ENCODE measurements around the gene S100A10.

Gene S100A10

DNA sequence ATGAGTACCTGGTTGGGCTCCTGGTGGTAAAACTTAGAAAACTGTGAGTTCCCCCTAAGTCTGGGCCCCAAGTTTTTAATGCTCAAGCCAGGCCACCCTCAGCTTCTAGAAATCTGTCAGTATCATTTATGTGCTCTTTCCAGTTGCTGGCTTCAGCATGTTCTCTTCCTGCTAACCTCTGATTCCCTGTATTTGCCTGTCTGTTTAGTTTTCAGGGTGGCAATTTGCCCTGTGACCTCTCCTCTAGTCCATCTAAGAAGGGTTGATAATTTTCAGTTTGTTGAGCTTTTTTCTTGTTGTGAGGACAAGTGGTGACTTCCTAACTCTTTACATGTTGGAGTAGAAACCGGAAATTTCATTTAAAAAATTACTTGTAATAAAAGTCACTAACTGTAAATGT is 16.0 kb upstream of the S100A10 start:
- DNase-seq, result no peak

DNA sequence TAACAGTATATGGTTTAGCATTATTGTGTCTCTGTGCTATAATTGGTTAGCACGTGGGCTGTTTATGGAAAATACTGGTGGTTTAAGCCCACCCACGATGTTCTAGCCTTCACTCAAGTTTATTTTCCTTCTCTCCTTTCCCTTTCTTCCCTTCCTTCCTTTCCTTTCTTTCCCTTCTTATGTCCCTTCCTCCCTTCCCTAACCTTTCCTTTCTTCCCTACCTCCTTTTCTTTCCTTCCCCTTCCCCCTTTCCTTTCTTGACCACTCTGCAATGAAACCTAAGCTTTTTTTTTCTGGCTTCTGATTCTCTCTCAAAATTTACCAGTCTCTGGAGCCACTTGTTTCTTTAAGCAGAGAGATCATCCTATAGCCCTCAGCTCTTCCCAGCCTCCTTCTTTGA is 13.4 kb upstream of the S100A10 start:
- no peak for DNase-seq

DNA sequence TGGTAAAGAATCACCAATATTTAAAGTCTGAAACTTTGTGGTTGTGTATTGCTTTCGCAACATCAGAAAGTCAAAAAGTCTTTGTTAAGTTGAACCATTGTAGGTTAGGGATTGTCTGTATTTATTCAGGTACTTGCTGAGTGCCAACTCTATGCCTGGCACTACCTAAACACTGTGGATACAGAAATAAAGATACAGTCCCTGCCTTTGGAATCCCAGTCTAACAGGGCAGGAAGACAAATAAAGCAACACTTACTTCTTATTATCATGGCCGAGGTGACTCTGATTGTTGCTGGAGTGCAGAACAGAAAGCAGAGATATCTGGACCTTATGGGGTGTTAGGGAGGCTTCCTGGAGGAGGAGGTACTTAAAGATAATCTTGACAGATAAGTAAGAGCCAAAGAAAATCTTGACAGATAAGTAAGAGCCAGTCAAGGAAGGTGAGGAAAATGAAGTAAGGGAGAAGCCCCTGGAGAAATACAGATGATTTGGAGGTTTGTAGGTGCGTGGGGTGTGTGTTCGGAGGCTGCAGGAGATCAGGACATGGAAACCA is 11.8 kb upstream of the S100A10 start:
- no peak for DNase-seq

DNA sequence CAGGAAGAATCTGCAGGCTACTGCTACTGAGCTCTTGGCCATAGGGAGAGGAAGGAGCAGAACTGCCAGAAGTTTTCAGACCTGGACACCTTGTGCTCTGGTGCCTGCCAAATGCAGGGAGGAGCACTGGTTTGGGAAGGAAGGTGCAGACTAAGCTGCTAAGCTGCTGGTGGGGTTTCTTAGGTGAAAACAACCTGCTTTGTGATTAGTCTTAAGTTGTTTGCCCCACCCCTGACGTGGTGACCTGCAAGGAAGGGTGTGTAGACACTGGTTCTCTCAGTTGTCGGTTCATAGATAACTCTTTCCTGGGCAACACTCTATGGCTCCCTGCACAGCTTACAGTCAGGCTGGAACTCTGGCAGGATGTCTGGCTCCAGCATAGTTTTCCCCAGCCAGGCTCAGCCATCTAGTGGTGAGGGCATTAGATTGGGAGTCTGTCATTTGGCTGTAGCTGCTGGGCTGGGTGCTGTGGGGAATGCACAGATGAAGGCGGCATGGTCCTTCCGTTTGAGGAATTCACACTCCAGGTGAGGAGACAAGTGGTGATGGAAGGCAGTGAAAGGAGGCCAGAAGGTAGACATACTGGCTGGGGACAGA is 10.3 kb upstream of the S100A10 start:
- no peak for DNase-seq

DNA sequence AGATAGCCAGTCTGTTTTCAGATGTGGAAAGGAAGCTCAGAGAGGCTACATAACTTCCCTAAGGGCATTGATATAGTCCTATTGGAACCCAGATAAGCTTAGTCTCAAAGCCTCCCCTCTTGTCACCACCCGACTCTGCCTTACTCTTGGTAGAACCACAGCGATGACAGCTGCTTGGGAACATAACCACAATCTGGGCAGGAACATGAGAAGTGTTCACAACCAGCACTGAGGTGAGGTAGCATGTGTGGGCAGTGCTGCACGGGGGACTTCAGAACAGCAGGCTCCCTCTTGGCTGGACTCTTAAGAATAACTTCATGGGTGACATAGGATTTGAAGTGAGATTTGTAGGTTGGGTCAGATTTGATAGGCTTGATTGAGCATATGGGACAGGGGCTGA is 9.3 kb upstream of the S100A10 start:
- no peak for DNase-seq

DNA sequence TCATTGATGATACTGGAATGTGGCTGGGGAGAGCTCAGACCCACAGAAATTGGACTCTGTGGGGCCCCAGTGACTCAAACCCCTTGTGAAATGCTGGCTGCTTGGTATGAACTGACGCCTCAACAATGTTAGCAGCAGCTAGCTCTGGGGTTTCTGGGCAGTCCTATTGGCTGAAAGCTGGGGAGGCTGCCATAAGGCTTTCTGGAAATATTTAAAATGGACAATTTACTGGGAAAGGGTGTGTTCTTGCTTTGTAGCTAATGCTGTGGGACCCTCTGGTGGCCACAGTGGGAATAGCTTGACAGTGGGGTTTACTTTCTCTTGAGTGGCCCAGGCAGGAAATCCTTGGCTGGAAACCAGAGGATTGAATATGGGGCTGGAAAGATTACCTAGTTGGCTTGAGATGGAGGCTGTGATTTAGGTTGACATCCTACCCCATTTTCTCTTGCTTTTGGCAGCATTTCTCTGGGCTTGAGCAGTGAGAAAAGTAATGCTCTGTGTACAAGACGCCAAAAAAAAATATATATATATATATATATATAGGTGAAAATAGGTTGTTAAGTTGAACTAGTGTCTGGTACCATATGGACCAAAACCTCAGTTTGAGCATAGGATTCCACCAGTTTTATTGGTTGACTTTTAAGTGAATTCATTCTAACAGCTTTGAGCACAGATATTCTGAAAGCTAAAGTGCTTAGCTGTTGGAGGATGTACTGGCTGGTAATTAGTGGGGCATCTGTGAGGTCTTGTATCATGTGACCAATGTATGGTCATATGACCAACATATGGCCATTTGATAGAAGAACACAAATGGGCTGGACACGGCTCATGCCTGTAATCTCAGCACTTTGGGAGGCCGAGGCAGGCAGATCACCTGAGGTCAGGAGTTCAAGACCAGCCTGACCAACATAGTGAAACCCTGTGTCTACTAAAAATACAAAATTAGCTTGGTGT is 8.2 kb upstream of the S100A10 start:
- DNase-seq, result peak; percentile 31

DNA sequence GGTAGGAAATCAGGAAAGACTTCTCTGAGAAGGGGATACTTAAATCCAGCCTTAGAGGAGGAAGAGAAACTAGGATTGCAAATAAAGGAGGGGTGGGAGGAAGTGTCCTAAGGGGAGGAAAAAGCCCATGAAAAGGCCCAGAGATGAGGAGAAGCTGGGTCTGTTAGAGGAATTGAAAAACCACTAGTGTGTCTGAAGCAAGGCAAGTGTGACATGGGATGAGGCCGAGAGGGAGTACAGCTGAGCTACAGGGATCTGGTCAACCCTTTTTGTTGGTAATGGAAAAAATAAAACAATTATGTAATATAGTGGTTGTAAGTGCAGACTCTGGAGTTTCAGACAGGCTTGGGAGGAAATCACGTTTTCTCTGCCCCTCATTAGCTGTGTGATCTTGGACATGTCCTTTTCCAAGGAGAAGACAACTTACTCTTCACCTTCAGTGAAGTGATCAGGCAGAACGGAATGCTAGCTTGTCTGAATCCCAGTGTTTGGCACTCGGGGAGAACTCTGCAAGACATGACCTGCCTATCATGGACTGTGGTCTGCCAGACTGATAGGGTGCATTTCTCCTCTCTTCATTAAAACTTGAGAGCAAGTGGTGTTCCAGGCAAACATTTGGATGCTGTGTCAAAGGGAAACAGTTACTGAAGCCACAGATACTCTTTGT is 7.4 kb upstream of the S100A10 start:
- DNase-seq, result no peak

DNA sequence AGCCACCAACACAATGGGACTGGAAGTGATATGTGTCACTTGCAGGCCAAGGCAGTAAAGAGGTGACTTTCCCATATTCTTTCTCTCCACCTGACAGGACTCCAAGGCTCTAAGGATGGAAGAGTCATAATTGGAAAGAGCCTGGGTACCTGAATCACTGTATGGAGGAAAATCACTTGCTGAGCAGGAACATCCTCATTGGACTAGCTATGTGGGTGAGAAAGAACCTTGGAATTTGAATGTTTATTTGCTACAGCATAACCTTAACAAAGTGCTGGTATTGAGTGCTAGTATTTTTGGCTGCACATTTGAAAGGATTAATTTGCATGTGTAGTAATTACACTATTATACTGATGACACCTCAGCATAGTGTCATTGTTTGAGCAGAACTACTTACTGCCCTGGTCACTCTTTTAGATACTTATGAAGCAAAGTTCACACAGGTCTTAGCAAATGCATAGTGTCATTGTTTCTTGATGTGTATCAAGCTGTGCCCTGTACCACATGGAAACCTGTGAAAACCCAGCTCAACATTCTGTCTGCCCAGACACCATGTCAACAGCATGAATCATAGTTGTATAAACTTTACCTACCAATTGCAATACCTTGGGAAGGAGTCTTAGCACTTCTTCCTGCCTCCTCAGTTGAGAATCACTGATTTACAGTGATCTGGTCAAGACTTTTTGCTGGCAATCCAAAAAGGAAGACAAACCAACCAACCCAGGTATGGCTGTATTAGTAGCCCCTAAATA is 5.1 kb upstream of the S100A10 start:
- DNase-seq, result no peak

DNA sequence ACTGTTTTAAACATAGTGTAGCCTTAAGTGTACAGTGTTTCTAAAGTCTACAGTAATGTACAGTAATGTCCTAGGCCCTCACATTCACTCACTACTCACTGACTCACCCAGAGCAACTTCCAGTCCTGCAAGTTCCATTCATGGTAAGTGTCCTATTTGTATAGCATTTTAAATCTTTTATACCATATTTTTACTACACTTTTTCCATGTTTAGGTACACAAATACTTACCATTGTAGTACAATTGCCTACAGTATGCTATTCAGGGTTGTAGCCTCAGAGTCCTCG is 3.6 kb upstream of the S100A10 start:
- DNase-seq, result no peak

DNA sequence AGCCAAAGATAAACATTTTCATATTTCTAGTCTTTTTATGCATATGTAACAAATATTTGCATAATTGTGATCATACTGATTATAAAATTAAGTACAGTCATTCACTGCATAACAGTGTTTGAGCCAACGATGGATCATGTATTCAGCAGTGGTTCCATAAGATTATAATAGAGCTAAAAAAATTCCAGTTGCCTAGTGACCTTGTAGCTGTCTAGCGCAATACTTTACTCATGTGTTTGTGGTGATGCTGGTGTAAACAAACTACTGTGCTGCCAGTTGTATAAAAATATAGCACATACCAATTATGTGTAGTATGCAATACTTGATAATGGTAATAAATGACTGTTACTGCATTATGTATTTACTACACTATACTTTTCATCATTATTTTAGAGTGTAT is 2.1 kb upstream of the S100A10 start:
- DNase-seq, result no peak

DNA sequence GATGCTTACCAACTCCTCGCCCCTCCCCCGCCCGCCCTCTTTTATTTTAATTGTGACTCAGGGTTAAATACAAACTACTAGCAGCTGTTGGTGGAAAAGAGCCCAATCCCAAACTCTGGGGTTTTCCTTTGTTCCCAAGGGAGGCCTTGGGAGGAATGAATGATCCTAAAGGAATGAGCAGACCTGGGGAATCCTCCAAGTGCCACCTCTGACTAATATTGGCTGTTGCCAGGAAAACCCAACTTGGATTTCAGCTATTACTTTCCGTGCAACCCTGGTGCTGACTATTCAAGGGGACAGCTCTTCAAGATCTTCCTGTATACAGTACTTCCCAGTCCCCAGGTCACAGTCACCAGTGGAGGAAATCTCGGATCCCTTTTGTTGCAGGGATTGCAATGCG is 1.3 kb upstream of the S100A10 start:
- no peak for DNase-seq

DNA sequence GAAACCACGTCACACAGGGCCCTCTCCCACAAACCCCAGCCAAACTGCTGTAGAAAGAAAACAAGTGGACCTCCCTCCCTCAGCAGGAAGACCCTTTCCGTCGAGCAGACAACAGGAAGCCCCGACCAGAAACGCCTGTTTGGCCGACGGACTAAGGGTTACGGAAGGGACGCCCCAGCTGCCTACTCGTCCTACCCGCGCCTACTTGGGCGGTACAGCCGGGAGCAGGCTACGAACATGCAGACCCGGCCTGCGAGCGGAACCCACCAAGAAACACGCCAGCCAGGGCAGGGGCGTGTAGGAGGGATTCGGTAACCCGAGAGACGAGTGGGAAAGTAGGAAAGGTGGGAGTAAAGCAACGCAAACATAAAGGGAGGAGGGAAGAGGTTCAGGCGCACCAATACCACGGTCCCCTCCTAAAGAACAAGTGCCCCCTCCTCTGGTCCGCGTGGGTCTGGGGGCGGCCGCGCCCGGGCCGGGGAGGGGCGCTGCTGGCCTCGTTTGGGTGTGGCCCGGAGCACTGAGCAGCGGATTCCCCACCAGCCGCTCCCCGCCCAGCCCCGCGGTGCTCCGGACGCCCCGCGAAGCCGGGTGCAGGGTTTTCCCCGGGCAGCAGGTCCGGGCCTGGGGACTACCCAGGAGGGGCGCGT is 450 bp downstream of the S100A10 start:
- DNase-seq, result no peak

DNA sequence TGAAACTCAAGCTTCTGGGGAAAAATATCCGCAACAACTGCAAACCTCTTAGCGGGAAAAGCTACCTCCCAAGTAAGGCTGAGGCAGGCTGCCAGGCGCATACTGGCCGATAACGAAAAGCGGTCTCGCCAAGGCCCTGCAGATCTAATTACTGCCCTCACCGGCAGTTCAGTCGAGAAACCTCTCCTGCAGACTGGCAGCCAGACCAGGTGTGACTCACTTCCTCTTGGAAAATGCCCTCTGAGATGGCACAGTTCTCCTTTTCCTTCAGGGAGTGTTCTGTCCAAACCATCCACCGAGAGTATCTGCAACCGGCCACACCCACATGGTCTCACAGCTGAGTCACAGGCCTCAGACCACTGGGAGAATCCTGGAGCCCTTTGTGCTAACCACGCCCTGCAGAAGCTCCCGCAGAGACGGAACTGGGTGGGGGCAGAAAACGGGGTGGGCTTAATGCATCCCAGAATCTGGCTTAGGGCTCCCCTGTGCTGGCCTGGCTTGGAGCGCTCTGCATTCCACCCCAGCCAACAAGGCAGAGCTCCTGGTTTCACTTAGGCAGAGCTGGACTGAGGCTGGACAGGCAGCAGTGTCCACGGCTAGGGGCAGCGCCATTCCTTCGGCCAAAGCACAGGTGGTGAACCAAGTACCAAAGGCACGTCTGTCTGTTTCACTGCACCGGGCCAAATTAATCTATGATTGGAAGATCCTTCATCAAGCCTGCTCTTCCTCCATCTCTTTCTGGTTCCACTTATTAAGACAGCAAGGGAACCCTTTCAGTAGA is 1.2 kb downstream of the S100A10 start:
- DNase-seq, result peak; percentile 27

DNA sequence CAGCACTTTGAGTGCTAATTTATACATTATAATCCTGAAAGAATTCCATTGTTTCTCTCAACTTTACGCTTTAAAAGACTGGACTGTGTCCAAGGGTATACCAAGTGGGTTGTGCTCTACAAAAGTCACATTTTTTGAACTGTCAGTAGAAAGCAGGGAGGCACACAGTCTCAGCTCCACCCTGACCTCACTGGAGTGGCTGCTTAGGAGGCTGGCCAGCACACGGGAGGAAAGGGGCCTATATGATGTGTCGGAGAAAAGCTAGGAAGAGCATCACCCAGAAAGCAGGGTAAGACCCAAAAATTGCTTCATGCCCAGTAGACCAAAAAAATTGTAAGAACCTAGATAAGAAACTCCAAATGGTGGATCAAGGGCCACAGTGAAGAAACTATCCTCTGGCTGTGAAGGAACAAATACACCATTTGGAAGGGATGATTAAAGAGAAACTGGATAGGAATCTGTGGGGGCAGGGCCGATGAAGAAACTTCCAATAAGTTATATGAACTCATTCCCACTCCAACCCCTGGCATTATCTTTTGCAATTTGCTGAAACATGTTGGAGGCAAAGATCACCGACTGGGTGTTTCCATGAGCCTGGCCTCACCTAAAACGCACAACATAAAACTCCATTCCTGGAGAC is 1.9 kb downstream of the S100A10 start:
- no peak for DNase-seq

DNA sequence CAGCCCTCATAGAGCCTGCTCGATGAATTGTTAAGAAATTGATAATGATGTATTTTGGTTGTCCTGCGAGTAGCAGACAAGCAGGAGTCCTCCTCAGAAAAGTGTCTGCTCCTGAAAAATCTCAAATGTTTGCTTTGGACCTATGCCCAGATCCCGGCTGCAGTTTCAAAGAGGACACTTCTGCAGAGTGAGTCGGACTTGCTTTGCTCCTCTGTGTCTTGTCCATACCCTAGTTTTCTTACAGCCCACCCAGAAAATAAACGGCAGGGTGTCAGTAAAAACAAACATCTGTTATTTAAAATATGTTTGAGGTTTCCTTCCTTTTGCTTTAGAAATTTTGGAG is 2.8 kb downstream of the S100A10 start:
- DNase-seq, result peak; percentile 28

DNA sequence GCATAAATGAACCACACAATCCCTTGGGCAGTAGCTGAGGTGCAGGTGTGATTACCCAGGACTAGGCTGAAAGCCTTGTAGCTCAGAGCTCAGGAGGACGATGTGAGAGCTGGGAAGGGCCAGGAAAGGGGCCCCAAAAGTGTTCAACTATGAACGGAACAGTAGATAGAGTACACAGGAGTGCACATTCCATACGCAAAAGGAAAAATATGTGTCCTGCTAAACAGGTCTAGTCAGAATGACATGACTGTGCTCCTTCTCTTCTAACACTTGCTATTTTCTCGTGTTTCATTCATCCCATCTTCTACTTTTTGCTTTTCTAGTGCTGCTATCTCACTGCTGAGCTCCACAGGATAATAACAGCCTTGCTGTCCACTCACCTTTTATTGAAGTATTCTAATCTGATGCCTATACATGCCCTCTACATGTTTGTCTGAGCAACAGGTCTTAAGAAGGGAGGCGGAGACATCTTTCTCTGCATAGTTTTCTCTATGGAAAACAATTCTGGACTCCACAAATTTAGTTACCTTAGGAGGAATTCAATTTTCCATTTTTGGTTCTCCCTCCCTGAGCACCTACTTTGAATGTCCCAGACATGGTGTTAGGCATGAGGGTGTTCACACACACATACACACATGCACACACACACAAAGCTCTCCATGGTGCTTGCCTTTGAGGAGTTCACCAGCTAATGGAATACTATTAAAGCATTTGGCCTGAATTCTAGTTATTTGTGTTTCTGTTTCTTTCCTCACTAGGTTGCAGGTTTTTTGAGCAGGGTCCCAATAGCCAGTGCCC is 3.4 kb downstream of the S100A10 start:
- no peak for DNase-seq

DNA sequence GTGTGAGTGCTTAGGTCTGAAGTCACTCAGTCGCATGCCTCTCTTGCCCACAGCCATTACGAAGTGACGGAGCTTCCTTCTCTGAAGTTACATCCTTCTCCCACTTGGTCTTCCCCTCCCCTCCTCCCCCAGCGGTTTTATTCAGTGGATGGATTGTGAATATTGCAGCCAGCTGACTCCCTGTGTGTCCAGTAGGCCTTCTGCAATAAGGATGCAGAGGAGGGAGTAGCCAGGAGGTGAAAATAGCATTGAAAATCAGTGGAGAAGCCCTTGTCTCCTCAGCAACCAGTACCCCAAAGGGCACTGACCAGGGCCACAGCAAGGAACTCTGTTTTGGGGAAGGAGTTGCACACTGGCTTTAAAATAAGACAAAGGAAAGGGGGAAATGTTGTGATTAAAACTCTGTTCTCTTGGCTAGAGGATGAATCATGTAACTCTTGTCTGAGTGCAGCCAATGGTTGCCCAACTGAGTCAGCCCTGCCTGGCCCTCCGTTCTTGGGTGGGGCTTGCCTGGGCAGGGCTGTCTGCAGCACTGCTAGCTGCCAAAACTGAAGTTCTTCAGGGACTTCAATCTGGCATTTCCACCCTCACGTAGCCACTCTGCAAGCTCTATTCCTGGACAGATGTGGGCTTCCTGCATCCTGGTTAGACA is 4.3 kb downstream of the S100A10 start:
- DNase-seq, result no peak

DNA sequence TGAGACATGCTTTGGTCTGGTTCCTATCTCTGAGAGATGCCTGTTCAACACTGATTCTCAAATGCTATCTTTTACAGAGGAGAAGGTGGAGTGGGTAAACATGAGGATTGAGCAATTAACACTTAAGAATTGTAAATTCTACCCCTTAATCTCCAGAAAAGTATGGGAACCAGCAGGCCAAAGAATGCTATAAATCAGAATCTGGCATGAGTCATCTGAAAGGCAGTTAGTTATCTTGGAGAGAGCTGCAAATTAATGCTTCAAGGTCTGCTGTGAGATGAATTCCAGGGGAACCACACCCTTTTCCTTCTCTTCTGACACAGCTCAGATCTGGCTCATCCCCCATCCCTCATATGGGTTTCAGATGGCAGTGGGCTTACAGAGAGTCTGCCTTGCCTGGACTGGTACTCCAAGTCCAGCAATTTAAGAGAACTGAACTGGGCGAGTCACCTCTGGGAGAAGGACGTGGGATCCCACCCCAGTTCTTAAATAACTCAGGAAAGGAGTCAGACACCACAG is 5.2 kb downstream of the S100A10 start:
- DNase-seq, result no peak

DNA sequence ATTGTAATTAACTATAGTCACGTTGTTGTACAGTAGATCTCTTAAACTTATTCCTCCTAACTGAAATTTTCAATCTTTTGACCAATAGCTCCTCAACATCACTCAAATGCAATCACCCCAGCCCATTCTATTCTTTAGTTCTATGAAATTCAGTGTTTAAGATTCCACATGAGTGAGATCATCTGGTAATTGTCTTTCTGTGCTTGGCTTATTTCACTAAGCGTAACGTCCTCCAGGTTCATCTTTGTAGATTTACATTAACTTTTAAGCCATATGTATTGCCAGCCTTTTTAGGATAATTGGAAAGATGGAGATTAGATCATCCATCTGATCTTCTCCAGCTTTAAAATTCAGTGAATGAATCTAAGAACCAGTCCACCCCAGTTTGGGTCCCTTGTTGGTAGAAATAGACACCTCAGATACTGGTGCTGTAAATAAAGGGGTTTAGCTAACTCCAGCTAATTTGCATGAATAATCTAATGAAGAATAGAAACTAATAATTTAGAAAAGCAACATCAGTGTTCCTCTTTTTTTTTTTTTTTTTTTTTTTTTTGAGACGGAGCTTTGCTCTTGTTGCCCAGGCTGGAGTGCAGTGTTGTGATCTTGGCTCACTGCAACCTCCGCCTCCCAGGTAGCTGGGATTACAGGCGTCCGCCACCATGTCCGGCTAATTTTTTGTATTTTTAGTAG is 7.0 kb downstream of the S100A10 start:
- no peak for DNase-seq

Measured in NCI-H2029 treated with DMSO at 0.1 percent for 48 hours (cell line).